ENCODE results near the gene PARN.

- no peak for TF ChIP-seq CTCF (IDR thresholded peaks at IDR 0.05)
- no peak for TF ChIP-seq POLR2AphosphoS5 (IDR thresholded peaks at IDR 0.05)
Measured at GRCh38 chr16:14423344-14423743, 206.7 kb downstream of the PARN start.

Data from breast epithelium (tissue), 3 donors.